ENCODE measurements around the gene FXYD5.

Gene FXYD5

GRCh38 chr19:35155441-35155840, 906 bp downstream of the FXYD5 start:
- TF ChIP-seq CTCF (IDR thresholded peaks at IDR 0.05; ENCODE audit: extremely low read depth, missing control alignments): no peak
- DNase-seq (ENCODE audit: low spot score): no peak

- TF ChIP-seq CTCF (IDR thresholded peaks at IDR 0.05; ENCODE audit: extremely low read depth, missing control alignments): no peak
- no peak for DNase-seq (ENCODE audit: low spot score)
Observed at GRCh38 chr19:35155981-35156672, 1.6 kb downstream of the FXYD5 start.

GRCh38 chr19:35156673-35157014, 2.1 kb downstream of the FXYD5 start:
- no peak for TF ChIP-seq CTCF (IDR thresholded peaks at IDR 0.05; ENCODE audit: extremely low read depth, missing control alignments)
- DNase-seq (ENCODE audit: low spot score): no peak

GRCh38 chr19:35157431-35157830, 2.9 kb downstream of the FXYD5 start:
- no peak for DNase-seq (ENCODE audit: low spot score)
- TF ChIP-seq CTCF (IDR thresholded peaks at IDR 0.05; ENCODE audit: extremely low read depth, missing control alignments): no peak

- DNase-seq (ENCODE audit: low spot score): no peak
- no peak for TF ChIP-seq CTCF (IDR thresholded peaks at IDR 0.05; ENCODE audit: extremely low read depth, missing control alignments)
Observed at GRCh38 chr19:35159606-35160005, 5.1 kb downstream of the FXYD5 start.

- no peak for DNase-seq (ENCODE audit: low spot score)
- TF ChIP-seq CTCF (IDR thresholded peaks at IDR 0.05; ENCODE audit: extremely low read depth, missing control alignments): no peak
Observed at GRCh38 chr19:35160629-35161433, 6.3 kb downstream of the FXYD5 start.

- TF ChIP-seq CTCF (IDR thresholded peaks at IDR 0.05; ENCODE audit: extremely low read depth, missing control alignments): no peak
- no peak for DNase-seq (ENCODE audit: low spot score)
Observed at GRCh38 chr19:35161434-35161743, 6.9 kb downstream of the FXYD5 start.
